Activated T-cell treated with anti-CD3 and anti-CD28 coated beads for 48 hours (primary cell): Measurements from ENCODE around the gene PSPC1.

Experiments
- DNase-seq: peaks from one replicate; pipeline ENCODE4 v3.0.0-alpha.2; 2020; ENCODE audit warnings: low read depth

Gene PSPC1

GRCh38 chr13:19673473-19674430, 109.0 kb downstream of the PSPC1 start:
- no peak for DNase-seq

GRCh38 chr13:19672990-19673389, 109.8 kb downstream of the PSPC1 start:
- DNase-seq = no peak

- no peak for DNase-seq
These were observed 112.6 kb downstream of the PSPC1 start for GRCh38 chr13:19670147-19670546.

- no peak for DNase-seq
These were observed 114.0 kb downstream of the PSPC1 start for GRCh38 chr13:19668778-19669177.

GRCh38 chr13:19665427-19665859, 117.3 kb downstream of the PSPC1 start:
- DNase-seq = no peak

GRCh38 chr13:19664481-19665230, 118.1 kb downstream of the PSPC1 start:
- no peak for DNase-seq

GRCh38 chr13:19663416-19663979, 119.2 kb downstream of the PSPC1 start:
- DNase-seq = no peak

- DNase-seq = no peak
These were observed 121.2 kb downstream of the PSPC1 start for GRCh38 chr13:19661561-19661960.

- no peak for DNase-seq
These were observed 121.6 kb downstream of the PSPC1 start for GRCh38 chr13:19661126-19661525.

- no peak for DNase-seq
These were observed 123.9 kb downstream of the PSPC1 start for GRCh38 chr13:19658831-19659230.

- DNase-seq = no peak
These were observed 124.7 kb downstream of the PSPC1 start for GRCh38 chr13:19657872-19658591.
